ENCODE results near the gene DNTT.

DNA sequence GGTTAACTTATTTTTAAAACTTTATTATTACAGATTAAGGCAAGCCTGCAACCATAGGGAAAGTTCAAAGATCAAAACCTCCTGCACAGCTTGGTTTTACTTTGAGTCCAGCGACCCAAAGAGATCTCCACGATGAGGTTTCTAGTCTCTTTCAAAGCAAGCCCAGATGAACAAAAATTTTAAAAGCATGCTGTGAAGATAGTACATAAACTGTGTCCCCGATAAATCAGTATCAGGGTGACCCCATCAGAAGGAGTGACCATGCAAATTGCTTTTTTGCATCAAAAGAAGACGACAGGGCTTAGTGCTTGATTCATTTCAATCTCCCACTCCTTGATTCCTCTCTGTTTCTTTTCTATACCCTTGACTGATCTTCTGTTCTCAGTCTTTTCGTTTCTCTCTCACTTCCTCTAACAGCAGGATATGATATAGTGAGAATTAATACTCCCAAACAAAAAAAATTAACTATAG is 16.0 kb upstream of the DNTT start:
- TF ChIP-seq POLR2A (IDR thresholded peaks at IDR 0.05) (no peak), EP300 (IDR thresholded peaks at IDR 0.05) (no peak), POLR2AphosphoS5 (IDR thresholded peaks at IDR 0.05) (no peak)
- TF ChIP-seq, protein P1, sequence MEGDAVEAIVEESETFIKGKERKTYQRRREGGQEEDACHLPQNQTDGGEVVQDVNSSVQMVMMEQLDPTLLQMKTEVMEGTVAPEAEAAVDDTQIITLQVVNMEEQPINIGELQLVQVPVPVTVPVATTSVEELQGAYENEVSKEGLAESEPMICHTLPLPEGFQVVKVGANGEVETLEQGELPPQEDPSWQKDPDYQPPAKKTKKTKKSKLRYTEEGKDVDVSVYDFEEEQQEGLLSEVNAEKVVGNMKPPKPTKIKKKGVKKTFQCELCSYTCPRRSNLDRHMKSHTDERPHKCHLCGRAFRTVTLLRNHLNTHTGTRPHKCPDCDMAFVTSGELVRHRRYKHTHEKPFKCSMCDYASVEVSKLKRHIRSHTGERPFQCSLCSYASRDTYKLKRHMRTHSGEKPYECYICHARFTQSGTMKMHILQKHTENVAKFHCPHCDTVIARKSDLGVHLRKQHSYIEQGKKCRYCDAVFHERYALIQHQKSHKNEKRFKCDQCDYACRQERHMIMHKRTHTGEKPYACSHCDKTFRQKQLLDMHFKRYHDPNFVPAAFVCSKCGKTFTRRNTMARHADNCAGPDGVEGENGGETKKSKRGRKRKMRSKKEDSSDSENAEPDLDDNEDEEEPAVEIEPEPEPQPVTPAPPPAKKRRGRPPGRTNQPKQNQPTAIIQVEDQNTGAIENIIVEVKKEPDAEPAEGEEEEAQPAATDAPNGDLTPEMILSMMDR (IDR thresholded peaks at IDR 0.05), result no peak

Measured in sigmoid colon (tissue), 4 donors.